NCI-H2227 (cell line): ENCODE results near the gene HSPA1L.
"Not testable (repeated sequence)": the region's sequence is repeated elsewhere in the genome, so short reads cannot be mapped to it uniquely, and the experiment has no call there.

Experiments
- DNase-seq: peaks from one replicate; lab custom pipeline; 2025; ENCODE audit not compliant: unreplicated experiment; lab: John Stamatoyannopoulos, UW

The HSPA1L gene

GRCh38 chr6:31837369-31838113 is 22.5 kb upstream of the HSPA1L start:
- no peak for DNase-seq

GRCh38 chr6:31836474-31837368 is 21.6 kb upstream of the HSPA1L start:
- DNase-seq, result no peak

GRCh38 chr6:31836047-31836473 is 21.0 kb upstream of the HSPA1L start:
- DNase-seq, result no peak

DNA sequence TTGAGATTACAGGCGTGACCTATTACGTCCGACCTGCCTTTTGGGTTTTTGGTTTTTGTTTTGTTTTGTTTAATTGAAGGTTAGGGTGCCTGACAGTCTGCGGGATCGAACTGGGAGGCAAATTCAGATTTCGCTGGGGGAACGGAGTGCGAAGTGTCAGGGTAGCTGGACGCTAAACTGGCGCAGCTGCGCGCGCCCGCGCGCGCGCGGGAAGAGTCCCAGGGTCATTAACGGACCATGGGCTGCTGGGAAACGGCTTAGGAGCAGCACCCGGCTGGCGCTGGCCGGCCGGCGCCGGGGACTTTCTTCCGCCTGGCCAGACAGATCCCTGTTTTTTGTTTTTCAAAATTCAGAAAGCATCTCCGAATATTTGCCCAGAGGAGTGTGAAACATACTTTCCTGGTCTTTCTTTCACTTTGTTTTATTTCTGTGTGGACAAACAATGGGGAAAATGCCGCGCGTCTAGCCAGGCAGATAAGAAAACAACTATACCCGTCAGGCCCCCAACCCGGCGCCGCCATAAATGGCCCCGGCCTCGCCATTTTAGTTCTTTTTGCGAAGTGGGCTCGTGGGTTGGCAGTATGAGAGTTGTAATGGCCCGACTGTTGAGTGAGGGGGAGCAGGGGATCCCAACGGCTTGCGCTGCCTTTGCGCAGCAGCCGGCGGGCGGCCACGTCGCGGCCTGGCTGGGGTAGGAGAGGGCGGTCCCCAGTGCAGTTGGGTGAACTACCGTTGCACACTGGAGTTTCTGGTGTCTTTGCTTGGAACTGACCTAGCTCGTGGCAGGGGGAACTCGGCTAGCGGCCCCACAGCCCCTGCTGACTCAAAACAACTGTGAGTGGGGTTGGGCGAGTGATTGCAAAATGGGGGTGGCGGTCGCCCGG is 19.5 kb upstream of the HSPA1L start:
- DNase-seq, result peak; percentile 95

DNA sequence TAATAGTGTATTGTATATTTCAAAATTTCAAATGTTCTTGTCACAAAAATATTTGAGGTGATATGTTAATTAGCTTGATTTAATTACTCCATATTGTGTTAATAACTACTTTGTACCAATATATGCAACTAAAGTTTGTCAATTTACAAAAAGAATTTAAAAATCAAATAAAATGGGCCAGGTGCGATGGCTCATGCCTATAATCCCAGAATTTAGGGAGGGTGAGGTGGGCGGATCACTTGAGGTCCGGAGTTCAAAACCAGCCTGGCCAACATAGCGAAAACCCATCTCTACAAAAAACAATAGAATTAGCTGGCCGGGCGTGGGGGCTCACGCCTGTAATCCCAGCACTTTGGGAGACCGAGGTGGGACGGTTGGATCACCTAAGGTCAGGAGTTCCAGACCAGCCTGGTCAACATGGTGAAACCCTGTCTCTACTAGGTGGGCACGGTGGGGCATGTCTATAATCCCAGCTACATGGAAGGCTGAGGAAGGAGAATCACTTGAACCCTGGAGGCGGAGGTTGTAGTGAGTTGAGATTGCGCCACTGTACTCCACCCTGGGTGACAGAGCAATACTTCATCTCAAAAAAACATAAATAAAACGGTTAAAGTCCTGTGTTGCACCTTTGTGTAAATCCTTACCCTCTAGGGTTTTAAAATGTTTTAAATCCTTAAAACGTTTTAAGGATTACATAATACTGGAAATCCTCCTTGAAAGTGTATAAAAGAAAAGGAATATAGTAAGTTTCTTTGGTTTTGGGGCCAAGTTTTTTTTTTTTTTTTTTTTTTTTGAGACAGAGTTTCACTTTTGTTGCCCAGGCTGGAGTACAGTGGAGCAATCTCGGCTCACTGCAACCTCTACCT is 16.5 kb upstream of the HSPA1L start:
- no peak for DNase-seq

DNA sequence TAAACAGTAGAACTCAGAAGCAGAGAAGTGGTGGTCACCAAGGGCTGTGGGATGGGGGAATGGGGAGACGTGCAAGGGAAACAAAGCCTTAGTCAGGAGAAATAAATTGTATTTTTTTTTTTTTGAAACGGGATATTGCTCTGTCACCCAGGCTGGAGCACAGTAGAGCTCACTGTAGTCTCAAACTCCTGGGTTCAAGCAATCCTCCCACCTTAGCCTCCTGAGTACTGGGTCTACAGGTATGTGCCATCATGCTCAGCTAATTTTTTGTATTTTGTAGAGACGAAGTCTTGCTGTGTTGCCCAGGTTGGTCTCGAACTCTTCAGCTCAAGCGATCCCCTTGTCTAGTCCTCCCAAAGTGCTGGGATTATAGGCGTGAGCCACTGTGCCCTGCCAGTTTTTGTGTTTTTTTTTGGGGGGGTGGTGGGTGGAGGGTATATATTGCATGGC is 15.8 kb upstream of the HSPA1L start:
- no peak for DNase-seq

DNA sequence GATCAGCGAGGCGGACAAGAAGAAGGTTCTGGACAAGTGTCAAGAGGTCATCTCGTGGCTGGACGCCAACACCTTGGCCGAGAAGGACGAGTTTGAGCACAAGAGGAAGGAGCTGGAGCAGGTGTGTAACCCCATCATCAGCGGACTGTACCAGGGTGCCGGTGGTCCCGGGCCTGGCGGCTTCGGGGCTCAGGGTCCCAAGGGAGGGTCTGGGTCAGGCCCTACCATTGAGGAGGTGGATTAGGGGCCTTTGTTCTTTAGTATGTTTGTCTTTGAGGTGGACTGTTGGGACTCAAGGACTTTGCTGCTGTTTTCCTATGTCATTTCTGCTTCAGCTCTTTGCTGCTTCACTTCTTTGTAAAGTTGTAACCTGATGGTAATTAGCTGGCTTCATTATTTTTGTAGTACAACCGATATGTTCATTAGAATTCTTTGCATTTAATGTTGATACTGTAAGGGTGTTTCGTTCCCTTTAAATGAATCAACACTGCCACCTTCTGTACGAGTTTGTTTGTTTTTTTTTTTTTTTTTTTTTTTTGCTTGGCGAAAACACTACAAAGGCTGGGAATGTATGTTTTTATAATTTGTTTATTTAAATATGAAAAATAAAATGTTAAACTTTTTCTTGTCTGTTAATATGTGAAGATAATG is 14.7 kb upstream of the HSPA1L start:
- peak; percentile 59 for DNase-seq

DNA sequence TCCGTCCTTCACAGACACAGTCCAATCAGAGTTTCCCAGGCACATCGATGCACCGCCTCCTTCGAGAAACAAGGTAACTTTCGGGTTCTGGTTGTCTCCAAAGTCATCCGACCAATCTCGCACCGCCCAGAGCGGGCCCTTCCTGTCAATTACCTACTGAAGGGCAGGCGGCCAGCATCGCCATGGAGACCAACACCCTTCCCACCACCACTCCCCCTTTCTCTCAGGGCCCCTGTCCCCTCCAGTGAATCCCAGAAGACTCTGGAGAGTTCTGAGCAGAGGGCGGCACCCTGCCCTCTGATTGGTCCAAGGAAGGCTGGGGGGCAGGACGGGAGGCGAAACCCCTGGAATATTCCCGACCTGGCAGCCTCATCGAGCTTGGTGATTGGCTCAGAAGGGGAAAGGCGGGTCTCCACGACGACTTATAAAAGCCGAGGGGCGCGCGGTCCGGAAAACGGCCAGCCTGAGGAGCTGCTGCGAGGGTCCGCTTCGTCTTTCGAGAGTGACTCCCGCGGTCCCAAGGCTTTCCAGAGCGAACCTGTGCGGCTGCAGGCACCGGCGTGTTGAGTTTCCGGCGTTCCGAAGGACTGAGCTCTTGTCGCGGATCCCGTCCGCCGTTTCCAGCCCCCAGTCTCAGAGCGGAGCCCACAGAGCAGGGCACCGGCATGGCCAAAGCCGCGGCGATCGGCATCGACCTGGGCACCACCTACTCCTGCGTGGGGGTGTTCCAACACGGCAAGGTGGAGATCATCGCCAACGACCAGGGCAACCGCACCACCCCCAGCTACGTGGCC is 12.4 kb upstream of the HSPA1L start, which contains the start of gene HSPA1B:
HSPA1B (plus strand) TSS at position 453 of the 794 bp plus-strand sequence; CDS start at position 666, 213 bp downstream.
- DNase-seq, result peak; percentile 99

GRCh38 chr6:31826793-31827285 is 11.8 kb upstream of the HSPA1L start:
- peak; percentile 78 for DNase-seq

GRCh38 chr6:31825553-31825952 is 10.5 kb upstream of the HSPA1L start:
- DNase-seq, result no peak

GRCh38 chr6:31823592-31824196 is 8.6 kb upstream of the HSPA1L start:
- DNase-seq, result not testable (repeated sequence)

GRCh38 chr6:31822036-31822821 is 7.1 kb upstream of the HSPA1L start:
- DNase-seq, result peak; percentile 65

DNA sequence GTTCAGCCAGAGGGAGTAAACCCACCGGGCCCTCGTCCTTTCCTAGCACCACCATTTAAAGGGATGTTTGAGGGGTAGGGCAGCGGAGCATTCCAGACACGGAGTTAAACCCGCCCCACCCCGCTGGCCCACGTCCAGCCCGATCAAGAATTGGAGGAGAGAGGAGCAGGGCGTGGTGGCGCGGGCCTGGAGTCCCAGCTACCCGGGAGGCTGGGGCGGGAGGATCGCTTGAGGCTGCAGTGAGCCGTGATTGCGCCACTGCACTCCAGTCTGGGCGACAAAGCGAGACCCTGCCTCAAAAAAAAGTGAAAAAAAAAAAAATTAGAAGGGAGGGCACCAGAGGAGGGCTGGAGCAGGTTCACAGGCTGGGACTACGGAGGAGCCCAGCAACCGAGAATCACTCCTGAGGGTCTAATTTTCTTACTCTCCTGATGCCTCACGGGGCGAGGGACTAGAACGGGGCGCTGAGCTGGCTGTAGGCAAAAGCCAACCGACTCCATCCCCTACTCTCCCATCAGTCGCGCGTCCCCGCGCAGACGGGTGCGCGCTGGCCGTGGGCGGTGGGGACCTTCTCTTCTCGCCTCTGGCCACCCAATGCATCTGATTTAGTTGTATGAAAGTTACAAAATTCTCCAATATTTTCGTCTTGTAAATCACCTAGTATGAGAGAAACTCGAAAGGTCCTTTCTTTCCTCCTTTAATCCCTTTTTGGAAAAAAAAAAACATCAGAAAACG is 6.4 kb upstream of the HSPA1L start:
- peak; percentile 75 for DNase-seq

GRCh38 chr6:31820399-31820798 is 5.3 kb upstream of the HSPA1L start:
- not testable (repeated sequence) for DNase-seq

DNA sequence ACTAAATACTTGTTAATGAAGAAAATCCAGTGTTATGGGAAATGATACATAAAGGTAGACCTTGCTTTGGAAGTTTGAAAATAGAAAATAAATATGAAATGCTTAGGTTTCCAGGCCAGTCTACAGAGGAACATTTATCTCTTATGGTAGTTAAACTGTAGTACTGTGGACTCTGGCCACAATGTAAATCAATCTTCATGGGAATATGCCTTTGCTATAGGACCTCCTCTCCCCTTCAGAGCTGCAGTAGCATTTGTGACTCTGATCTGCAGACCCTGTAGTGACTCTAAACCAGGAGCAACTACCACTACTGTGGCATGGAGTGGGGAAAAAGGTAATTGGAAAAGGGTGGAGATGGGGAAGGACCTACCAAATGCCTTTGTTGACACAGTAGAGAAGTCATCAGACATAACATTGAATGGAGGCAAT is 4.8 kb upstream of the HSPA1L start:
- no peak for DNase-seq

DNA sequence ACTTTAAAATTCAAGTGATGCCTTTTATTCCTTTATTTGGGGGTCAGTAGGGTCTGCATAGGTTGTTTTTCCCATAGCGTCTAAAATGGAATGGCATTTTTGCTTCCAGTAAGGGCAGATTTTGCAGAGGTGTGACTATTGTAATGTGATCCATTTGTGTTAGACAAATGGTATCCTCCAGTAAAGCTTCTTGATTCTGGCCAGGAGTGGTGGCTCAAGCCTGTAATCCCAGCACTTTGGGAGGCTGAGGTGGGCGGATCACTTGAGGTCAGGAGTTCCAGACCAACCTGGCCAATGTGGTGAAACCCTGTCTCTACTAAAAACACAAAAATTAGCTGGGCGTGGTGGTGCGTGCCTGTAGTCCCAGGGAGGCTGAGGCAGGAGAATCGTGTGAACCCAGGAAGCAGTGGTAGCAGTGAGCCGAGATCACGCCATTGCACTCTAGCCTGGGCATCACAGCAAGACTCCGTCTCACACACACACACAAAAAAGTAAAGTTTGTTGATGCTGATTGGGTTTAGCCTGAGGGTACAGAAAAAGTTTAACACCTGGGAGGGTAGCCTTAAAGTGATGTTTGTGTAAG is 2.9 kb upstream of the HSPA1L start:
- DNase-seq, result not testable (repeated sequence)
